Activated naive CD4-positive, alpha-beta T cell treated with anti-CD3 and anti-CD28 coated beads for 36 hours (primary cell): ENCODE data around the gene LCORL. TPM values are rescaled to one million over a fixed set of nuclear protein-coding genes. Genes with fewer than 3 reads are reported as not detected.
A peak's percentile ranks its signal among the peaks of the same experiment; 100 is the strongest.

Experiments
- CTCF ChIA-PET: fragments of 350-600 bp; sonication (Branson Sonifier 250); formaldehyde crosslinking; loops from one replicate; lab custom pipeline; 2021; ENCODE audit warnings: antibody characterized with exemption; lab: Charles Lee
- DNase-seq: peaks from one replicate; pipeline ENCODE4 v3.0.0-alpha.2; 2020
- H3K27ac Mint-ChIP-seq: one replicate; pipeline ENCODE4 v1.8.0; 2021; ENCODE audit warnings: mild to moderate bottlenecking, mixed read lengths
- H3K27me3 Mint-ChIP-seq: one replicate; pipeline ENCODE4 v1.8.0; 2021; ENCODE audit warnings: low read depth, mixed read lengths
- H3K36me3 Mint-ChIP-seq: one replicate; pipeline ENCODE4 v1.8.0; 2021; ENCODE audit warnings: low read depth, mixed read lengths
- H3K4me1 Mint-ChIP-seq: one replicate; pipeline ENCODE4 v1.8.0; 2021; ENCODE audit warnings: low read depth, mixed read lengths
- H3K4me3 Mint-ChIP-seq: one replicate; pipeline ENCODE4 v1.8.0; 2021; ENCODE audit warnings: mild to moderate bottlenecking, moderate library complexity, mixed read lengths
- H3K9me3 Mint-ChIP-seq: one replicate; pipeline ENCODE4 v1.8.0; 2021; ENCODE audit warnings: mixed read lengths
- intact Hi-C: fragments of 100-400 bp; cut with micrococcal nuclease; formaldehyde crosslinking; loops from one replicate; pipeline ENCODE4 v1.15.1; 2023
- total RNA-seq, 2 experiments: library from RNA; stranded (reverse); gene quantifications; one replicate each; pipeline ENCODE4 v1.2.3, GENCODE V29; 2021

The LCORL gene
- total RNA-seq, 2 experiments from 2014 or later = 8.6 to 9.4 TPM

DNA sequence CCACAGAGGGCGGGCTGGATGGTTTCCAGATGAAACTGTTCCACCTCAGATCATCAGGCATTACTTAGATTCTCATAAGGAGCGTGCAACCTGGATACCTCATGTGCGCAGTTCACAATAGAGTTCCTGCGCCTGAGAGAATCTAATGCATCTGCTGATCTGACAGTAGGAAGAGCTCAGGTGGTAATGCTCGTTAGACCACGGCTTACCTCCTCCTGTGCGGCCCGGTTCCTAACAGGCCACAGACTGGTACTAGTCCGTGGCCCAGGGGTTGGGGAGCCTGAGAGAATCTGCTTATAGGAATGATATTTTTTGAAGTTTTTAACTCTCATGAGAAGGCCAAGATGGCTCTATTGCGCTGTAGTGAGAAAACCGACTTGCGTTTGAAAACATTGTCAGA lies 205.4 kb downstream of the LCORL start:
- no peak for DNase-seq
- CTCF ChIA-PET = interaction anchor here (0.7 to 2.0 kb wide), 7 partner anchors 11 to 779 kb away, joined by 3 to 11 read pairs (median 4); no protein-coding TSS in a partner anchor
- H3K27me3 Mint-ChIP-seq = no peaks in the 10 kb centered on the region
- intact Hi-C loops = loop anchor here (10.0 kb wide), 1 partner anchor 1591 kb away; the partner anchor contains the start of gene TAPT1
- no peaks in the 10 kb centered on the region for H3K9me3 Mint-ChIP-seq
- peaks cover 45% of the 10 kb centered on the region for H3K36me3 Mint-ChIP-seq
- H3K4me3 Mint-ChIP-seq = no peak overlapping the region
- no peak overlapping the region for H3K27ac Mint-ChIP-seq
- H3K4me1 Mint-ChIP-seq = peaks cover 13% of the 10 kb centered on the region

DNA sequence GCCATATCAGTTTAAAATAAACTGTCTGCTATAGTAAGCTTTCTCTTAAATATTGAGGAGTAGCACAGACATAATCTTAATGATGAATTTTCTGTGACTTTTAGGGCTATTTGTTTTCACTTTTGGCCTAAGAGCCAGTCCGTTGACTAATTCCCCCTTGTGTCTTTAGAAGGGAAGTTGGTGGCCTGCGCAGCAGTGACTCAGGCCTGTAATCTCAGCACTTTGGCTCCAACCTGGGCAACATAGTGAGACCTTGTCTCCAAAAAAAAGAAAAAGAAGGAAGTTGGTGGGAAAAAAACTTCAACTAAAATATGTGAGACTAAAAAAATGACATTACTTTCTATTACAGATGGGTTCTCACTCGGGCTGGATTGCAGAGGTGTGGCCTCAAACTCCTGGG lies 207.4 kb downstream of the LCORL start:
- CTCF ChIA-PET = no interaction called here
- H3K4me3 Mint-ChIP-seq = no peak overlapping the region
- no peaks in the 10 kb centered on the region for H3K27me3 Mint-ChIP-seq
- intact Hi-C loops = loop anchor here (10.0 kb wide), 1 partner anchor 1589 kb away; the partner anchor contains the start of gene TAPT1
- H3K27ac Mint-ChIP-seq = no peak overlapping the region
- no peak for DNase-seq
- peaks cover 50% of the 10 kb centered on the region for H3K36me3 Mint-ChIP-seq
- H3K9me3 Mint-ChIP-seq = no peaks in the 10 kb centered on the region
- peaks cover 15% of the 10 kb centered on the region for H3K4me1 Mint-ChIP-seq

DNA sequence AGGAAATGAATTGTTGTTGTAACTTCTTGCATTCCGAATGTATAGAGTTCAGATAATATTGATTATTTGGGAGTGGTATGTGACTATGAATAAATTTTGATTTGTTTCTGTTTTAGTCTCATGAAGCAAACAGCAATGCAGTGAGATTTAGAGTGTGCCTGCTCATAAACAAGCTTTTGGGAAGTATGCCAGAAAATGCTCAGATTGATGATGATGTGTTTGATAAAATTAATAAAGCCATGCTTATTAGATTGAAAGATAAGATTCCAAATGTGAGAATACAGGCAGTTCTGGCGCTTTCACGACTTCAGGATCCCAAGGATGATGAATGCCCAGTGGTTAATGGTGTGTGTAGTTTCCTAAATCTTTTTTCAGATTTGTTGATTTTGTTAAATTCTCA lies 208.8 kb downstream of the LCORL start:
- CTCF ChIA-PET = no interaction called here
- H3K4me1 Mint-ChIP-seq = peaks cover 25% of the 10 kb centered on the region
- intact Hi-C loops = loop anchor here (10.0 kb wide), 1 partner anchor 1588 kb away; the partner anchor contains the start of gene TAPT1
- H3K9me3 Mint-ChIP-seq = no peaks in the 10 kb centered on the region
- peak overlapping the region; percentile 27 for H3K4me3 Mint-ChIP-seq
- H3K36me3 Mint-ChIP-seq = peaks cover 50% of the 10 kb centered on the region
- H3K27me3 Mint-ChIP-seq = no peaks in the 10 kb centered on the region
- no peak overlapping the region for H3K27ac Mint-ChIP-seq
- no peak for DNase-seq

DNA sequence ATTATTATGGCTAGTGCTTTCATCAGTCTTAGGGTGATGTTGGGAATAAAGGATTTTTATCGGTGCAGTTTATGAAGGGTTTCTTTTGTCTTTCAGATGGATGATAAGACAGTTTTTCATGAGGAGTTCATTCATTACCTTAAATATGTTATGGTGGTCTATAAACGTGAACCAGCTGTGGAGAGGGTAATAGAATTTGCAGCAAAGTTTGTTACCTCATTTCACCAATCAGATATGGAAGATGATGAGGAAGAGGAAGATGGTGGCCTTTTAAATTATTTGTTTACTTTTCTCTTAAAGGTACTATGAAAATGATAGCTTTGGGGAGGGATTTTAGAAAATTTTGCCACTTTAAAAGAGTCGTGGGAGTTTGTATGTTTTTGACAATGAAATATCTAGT lies 209.4 kb downstream of the LCORL start:
- H3K27me3 Mint-ChIP-seq = no peaks in the 10 kb centered on the region
- peak overlapping the region; percentile 100 for H3K4me3 Mint-ChIP-seq
- peaks cover 49% of the 10 kb centered on the region for H3K36me3 Mint-ChIP-seq
- no peak overlapping the region for H3K27ac Mint-ChIP-seq
- intact Hi-C loops = loop anchor here (10.0 kb wide), 1 partner anchor 1587 kb away; the partner anchor contains the start of gene TAPT1
- DNase-seq = no peak
- no peaks in the 10 kb centered on the region for H3K9me3 Mint-ChIP-seq
- peaks cover 29% of the 10 kb centered on the region for H3K4me1 Mint-ChIP-seq
- CTCF ChIA-PET = no interaction called here

GRCh38 chr4:17811078-17811603 lies 210.4 kb downstream of the LCORL start:
- Mint-ChIP-seq H3K4me3 (peak overlapping the region; percentile 100), H3K27ac (peak overlapping the region; percentile 99), H3K4me1 (peaks cover 35% of the 10 kb centered on the region), H3K9me3 (no peaks in the 10 kb centered on the region), H3K27me3 (no peaks in the 10 kb centered on the region), H3K36me3 (peaks cover 46% of the 10 kb centered on the region)
- DNase-seq = peak; percentile 30
- CTCF ChIA-PET = no interaction called here
- intact Hi-C loops = loop anchor here (2.0 to 10.0 kb wide), 2 partner anchors 474 to 1586 kb away; partner anchors contain the start of gene TAPT1

DNA sequence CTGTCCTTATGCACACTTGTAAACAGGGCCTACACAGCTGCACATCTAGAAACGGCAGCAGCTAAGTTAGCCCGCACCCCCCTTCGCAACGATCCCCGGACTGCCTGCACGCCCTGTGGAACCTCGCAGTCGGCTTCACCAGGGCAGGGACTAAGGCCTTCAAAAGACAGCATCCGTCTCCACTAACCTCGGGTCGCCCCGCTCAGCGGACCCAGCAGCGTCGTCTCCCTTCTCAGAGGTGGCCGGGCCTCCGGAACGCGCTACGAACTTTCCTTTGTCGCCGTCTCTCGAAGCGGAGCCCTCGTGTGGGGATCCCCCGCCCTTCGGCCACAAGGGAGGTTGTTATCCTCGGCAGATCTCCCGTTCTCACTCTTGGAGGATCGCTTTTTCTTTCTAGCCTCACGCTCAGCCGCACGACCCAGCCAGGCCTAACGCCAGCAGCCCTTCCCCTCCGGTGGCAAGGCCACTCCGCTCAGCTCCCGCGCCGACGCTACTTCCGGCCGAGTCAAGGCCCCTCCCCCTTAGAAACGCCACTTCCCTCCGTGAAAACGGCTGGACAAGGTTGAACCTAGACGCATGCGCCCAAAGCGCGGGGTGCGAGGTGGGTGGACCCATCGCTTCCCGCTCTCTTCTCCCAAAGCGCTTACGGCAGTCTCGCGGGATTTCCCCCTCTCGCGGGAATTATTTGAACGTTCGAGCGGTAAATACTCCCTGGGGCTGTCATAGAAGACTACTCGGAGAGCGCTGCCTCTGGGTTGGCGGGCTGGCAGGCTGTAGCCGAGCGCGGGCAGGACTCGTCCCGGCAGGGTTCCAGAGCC lies 211.1 kb downstream of the LCORL start, which contains the start of the genes DCAF16 and NCAPG:
Gene DCAF16 (minus strand): TSS at position 498 of the 818 bp plus-strand sequence. CDS start 6,616 bp downstream, outside the sequence.
Gene NCAPG (plus strand): TSS at position 720 of the 818 bp plus-strand sequence. CDS start 99 bp downstream, outside the sequence.
- peak; percentile 100 for DNase-seq
- Mint-ChIP-seq H3K4me1 (peaks cover 41% of the 10 kb centered on the region), H3K27me3 (no peaks in the 10 kb centered on the region), H3K4me3 (peak within 1 kb of the TSS; percentile 100), H3K27ac (peak within 1 kb of the TSS; percentile 99), H3K36me3 (peaks cover 47% of the 10 kb centered on the region), H3K9me3 (no peaks in the 10 kb centered on the region)
- CTCF ChIA-PET = interaction anchor here (0.6 to 6.2 kb wide), 7 partner anchors 48 to 262 kb away, joined by 3 to 31 read pairs (median 4); no protein-coding TSS in a partner anchor
- intact Hi-C loops = loop anchor here (1.0 to 10.0 kb wide), 6 partner anchors 196 to 1586 kb away; partner anchors contain the start of genes LAP3, MED28, QDPR and TAPT1

DNA sequence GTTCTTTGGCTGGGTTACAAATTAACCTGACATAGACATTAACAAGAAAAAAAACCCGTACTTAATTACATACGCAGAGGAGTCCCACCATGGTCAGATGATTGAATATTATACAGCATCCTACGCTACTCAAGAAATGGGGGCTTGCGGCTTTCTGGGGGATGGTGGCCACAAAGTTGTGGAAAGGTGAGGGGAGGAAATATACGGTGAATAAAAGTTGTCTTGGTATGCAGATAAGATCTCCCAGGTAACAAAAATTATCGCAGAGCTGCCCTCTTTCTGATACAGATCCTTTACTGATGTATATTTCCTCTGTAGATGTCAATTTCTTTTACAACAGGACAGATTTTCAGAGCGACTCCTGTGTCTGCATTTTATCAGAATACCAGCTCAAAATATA lies 211.9 kb downstream of the LCORL start:
- Mint-ChIP-seq H3K4me1 (peaks cover 44% of the 10 kb centered on the region), H3K9me3 (no peaks in the 10 kb centered on the region), H3K36me3 (peaks cover 44% of the 10 kb centered on the region), H3K27ac (peak overlapping the region; percentile 99), H3K4me3 (peak overlapping the region; percentile 100), H3K27me3 (no peaks in the 10 kb centered on the region)
- peak; percentile 7 for DNase-seq
- CTCF ChIA-PET = interaction anchor here (0.6 to 6.2 kb wide), 9 partner anchors 12 to 261 kb away, joined by 3 to 31 read pairs (median 4); partner anchors contain the start of gene LCORL
- intact Hi-C loops = loop anchor here (1.0 to 10.0 kb wide), 8 partner anchors 23 to 1585 kb away; partner anchors contain the start of genes LAP3, MED28, QDPR and TAPT1

DNA sequence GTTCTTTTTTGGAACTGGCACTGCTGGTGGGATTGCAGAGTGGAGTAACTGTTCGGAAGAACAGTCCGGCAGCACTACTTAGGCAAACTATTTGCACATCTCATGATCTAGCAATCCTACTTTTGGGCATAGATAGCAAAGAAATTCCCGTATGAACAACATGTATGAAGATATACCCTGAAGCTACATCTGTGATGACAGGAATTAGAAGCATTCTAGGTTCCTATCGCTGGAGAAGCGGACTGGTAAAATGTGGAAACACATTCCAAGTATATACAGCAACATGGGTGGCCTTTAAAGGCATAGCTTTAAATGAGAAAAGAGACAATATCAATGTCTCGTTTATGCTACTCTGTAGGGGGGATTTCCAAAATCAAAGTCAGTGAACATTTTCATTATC lies 214.1 kb downstream of the LCORL start:
- H3K4me3 Mint-ChIP-seq = peak overlapping the region; percentile 13
- CTCF ChIA-PET = interaction anchor here (0.6 to 6.2 kb wide), 3 partner anchors 10 to 259 kb away, joined by 3 to 31 read pairs (median 22); no protein-coding TSS in a partner anchor
- intact Hi-C loops = no loop called here
- peaks cover 55% of the 10 kb centered on the region for H3K36me3 Mint-ChIP-seq
- H3K9me3 Mint-ChIP-seq = no peaks in the 10 kb centered on the region
- no peaks in the 10 kb centered on the region for H3K27me3 Mint-ChIP-seq
- no peak overlapping the region for H3K27ac Mint-ChIP-seq
- DNase-seq = no peak
- H3K4me1 Mint-ChIP-seq = peaks cover 51% of the 10 kb centered on the region

DNA sequence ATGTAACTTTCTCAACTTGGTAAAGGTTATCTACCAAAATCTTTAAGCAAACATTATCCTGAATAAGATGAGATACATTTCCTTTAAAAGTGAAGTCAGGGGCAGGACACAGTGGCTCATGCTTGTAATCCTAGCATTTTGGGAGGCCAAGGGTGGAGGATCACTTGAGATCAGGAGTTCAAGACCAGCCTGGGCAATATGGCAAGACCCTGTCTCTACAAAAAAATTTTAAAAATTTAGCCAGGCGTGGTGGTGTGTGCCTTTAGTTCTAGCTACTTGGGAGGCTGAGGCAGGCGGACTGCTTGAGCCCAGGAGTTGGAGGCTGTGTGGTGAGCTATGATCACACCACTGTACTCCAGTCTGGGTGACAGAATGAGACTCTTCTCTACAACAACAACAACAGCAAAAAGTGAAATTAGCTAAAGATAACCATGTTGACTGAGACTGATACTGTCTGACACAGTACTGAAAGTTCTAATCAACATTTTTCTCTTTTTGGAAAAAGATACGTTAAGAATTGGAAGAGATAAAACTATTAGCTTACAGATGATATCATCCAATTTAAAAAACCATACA lies 215.9 kb downstream of the LCORL start:
- CTCF ChIA-PET = interaction anchor here (0.9 to 6.2 kb wide), 4 partner anchors 11 to 257 kb away, joined by 3 to 31 read pairs (median 7); no protein-coding TSS in a partner anchor
- H3K4me3 Mint-ChIP-seq = no peak overlapping the region
- intact Hi-C loops = no loop called here
- peaks cover 49% of the 10 kb centered on the region for H3K36me3 Mint-ChIP-seq
- peak overlapping the region; percentile 46 for H3K27ac Mint-ChIP-seq
- no peaks in the 10 kb centered on the region for H3K27me3 Mint-ChIP-seq
- DNase-seq = no peak
- H3K9me3 Mint-ChIP-seq = no peaks in the 10 kb centered on the region
- H3K4me1 Mint-ChIP-seq = peaks cover 49% of the 10 kb centered on the region

DNA sequence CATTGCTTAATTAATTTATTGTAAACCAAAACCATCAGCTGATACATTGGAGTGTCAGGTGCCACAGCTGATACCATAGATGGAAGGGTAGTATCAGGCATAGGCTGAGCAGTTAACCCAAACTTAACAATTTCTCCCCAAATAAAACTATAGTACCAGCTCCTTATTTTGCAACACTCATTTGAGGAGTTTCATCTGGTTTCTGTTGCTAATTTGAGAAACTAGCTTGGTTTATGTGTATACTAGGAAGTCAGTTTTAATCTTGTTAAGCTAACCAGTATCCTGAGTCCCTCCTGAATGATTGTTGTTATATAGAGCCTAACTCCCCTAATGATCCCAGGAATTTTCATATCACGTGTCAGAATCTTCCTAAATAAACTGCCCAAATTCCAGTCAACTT lies 223.7 kb downstream of the LCORL start:
- H3K36me3 Mint-ChIP-seq = peaks cover 27% of the 10 kb centered on the region
- intact Hi-C loops = loop anchor here (1.0 kb wide), 1 partner anchor 12 kb away; no protein-coding TSS in a partner anchor

GRCh38 chr4:17794730-17795129 lies 226.8 kb downstream of the LCORL start:
- Mint-ChIP-seq H3K27ac (no peak overlapping the region), H3K4me3 (no peak overlapping the region), H3K4me1 (peaks cover 4% of the 10 kb centered on the region), H3K27me3 (no peaks in the 10 kb centered on the region), H3K36me3 (peaks cover 20% of the 10 kb centered on the region), H3K9me3 (no peaks in the 10 kb centered on the region)
- intact Hi-C loops = no loop called here
- CTCF ChIA-PET = no interaction called here
- no peak for DNase-seq

More for the DNA sequence above, 223.7 kb downstream of the LCORL start:
- Mint-ChIP-seq H3K27me3 (no peaks in the 10 kb centered on the region), H3K4me3 (no peak overlapping the region), H3K4me1 (peaks cover 12% of the 10 kb centered on the region), H3K9me3 (no peaks in the 10 kb centered on the region), H3K27ac (no peak overlapping the region)
- CTCF ChIA-PET = interaction anchor here (0.7 to 2.9 kb wide), 4 partner anchors 10 to 162 kb away, joined by 3 to 22 read pairs (median 4); no protein-coding TSS in a partner anchor
- DNase-seq = no peak
